ENCODE data around the gene DSEL. TPM values are rescaled to one million over a fixed set of nuclear protein-coding genes. Genes with fewer than 3 reads are reported as not detected.

DSEL gene
- total RNA-seq, 1 donor from 2014 or later: 0.03 TPM

DNA sequence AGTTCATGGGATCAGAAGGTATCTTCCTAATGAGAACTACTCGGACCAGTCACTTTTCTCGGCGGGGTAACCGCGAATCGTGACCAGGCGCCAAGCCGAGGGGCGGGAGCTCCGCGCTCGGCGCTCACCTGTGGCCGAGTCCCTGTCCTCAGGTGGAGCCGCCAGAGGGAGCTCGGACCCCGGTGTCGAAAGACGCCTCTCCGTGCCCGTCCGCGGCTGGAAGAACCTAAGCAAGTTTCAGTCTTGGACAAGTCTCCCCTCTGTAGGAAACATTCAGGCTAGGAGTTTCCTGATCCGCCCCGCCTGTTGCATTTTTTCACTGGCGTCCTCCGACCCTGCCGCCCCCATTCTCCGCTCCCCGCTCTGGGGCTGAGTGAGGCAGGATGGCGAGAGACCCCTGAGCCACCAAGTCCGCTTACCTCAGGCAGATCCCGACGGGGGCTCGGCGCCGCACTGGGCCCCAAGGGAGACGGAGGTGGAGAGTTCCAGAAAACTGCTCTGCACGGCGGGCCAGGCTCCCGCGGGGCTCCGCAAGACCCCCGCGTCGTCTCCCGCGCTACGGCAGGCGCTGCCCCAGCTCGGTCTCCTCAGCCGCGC lies 480 bp downstream of the DSEL start:
- DNase-seq (ENCODE audit: low spot score): peak; percentile 14
- H3K4me1 Mint-ChIP-seq (ENCODE audit: low read depth): peaks cover 17% of the 10 kb centered on the region
- H3K27me3 Mint-ChIP-seq (ENCODE audit: insufficient read depth): peaks cover 49% of the 10 kb centered on the region
- H3K4me3 Mint-ChIP-seq: peak overlapping the region; percentile 81
- no peak overlapping the region for H3K27ac Mint-ChIP-seq
- intact Hi-C loops (cut with micrococcal nuclease): loop anchor here (2.0 to 5.0 kb wide), 2 partner anchors 299 to 1199 kb away; partner anchors contain the start of gene TMX3
- no peaks in the 10 kb centered on the region for H3K36me3 Mint-ChIP-seq (ENCODE audit: low read depth)
- no peaks in the 10 kb centered on the region for H3K9me3 Mint-ChIP-seq

DNA sequence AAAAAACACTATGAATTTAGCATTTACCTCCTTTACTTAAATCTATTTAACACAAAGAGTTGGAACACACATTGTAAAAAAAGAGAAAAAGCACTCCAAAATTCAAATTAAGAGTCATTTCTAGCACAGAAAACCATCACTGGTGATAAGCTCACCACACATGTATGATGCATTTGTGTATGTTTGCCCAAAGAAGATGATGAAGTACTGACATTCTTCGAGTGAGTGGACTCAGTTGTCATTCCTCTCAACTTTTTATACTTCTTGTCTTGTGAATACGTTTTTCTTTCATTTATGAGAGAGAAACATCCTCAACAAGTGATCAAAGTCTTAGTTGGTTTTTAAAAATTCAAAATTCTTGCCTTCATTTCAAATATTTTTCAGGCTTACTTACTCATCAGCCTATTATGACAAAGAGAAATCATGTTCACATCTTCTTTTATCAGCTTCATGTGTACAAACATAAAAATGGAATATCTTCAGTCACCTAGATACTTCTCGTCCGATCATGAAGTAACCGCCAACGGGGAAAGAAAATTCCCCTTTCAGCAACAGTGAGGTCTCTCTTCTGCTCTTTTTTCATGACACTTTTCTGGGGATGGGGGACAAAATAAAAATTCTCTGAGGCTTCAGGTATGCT lies 1.5 kb downstream of the DSEL start:
- Mint-ChIP-seq H3K4me3 (peak overlapping the region; percentile 81), H3K4me1 (ENCODE audit: low read depth) (peaks cover 17% of the 10 kb centered on the region), H3K27me3 (ENCODE audit: insufficient read depth) (peaks cover 49% of the 10 kb centered on the region), H3K9me3 (no peaks in the 10 kb centered on the region), H3K27ac (no peak overlapping the region), H3K36me3 (ENCODE audit: low read depth) (no peaks in the 10 kb centered on the region)
- no peak for DNase-seq (ENCODE audit: low spot score)
- intact Hi-C loops (cut with micrococcal nuclease): loop anchor here (5.0 kb wide), 1 partner anchor 298 kb away; no protein-coding TSS in a partner anchor

DNA sequence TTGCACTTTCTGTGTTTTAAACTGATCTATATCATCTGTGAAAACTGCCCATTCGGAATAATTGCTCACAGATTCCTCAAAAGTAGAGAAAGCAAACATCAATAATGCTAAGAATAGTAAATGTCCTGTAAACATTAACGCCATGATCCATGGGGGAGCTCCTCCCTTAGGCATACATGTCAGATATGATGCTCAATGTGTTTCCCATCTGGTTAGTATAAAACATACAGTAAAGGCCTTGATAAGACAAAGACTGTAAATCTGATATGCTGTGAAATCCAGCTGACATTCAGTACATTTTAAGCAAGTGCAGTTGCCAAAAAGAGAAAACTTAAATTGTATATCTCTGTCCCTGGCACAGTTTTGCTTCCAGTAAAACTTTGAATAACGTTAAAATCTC lies 2.1 kb downstream of the DSEL start:
- Mint-ChIP-seq H3K4me1 (ENCODE audit: low read depth) (peaks cover 17% of the 10 kb centered on the region), H3K4me3 (no peak overlapping the region), H3K27me3 (ENCODE audit: insufficient read depth) (peaks cover 47% of the 10 kb centered on the region), H3K36me3 (ENCODE audit: low read depth) (no peaks in the 10 kb centered on the region), H3K27ac (no peak overlapping the region), H3K9me3 (no peaks in the 10 kb centered on the region)
- intact Hi-C loops (cut with micrococcal nuclease): no loop called here
- DNase-seq (ENCODE audit: low spot score): no peak

DNA sequence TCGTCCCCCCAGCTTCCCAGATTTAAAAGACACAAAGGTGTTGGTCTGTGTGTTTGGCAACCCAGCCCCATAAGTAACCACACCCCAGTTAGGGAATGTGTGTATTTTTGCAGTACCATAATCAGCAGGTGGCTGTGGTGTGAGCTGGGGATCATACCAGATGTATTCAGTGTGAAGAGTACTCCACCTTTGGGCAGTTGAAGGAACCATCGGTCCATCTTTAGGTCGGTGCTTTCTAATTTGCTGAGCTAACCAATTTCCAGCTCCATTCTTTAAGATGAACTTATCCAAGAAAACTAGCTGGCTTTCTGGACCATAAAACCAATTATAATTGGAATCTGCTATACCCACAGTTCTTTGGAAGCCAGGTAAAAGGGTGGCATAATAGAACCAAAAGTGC lies 3.2 kb downstream of the DSEL start:
- Mint-ChIP-seq H3K27ac (no peak overlapping the region), H3K27me3 (ENCODE audit: insufficient read depth) (peaks cover 35% of the 10 kb centered on the region), H3K4me3 (no peak overlapping the region), H3K36me3 (ENCODE audit: low read depth) (no peaks in the 10 kb centered on the region), H3K9me3 (no peaks in the 10 kb centered on the region), H3K4me1 (ENCODE audit: low read depth) (peaks cover 17% of the 10 kb centered on the region)
- intact Hi-C loops (cut with micrococcal nuclease): no loop called here
- DNase-seq (ENCODE audit: low spot score): no peak

DNA sequence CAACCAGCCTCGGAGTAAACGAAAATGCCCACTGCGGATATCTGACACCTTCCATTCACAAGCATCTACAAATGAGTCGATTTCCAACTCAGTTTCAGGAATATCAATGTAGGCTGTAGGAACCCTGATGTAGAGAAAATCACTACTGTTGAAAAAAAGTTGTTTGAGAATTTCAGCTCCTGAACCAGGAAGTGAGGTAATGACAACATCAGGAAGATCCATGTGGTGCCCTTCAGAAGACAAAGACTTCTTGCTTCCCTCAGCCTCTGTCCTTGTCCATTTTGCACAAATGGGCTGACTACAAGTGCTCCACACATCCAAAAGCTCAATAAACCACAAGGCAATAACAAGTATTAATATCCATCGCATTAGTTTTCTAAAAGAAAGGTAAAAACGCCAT lies 4.7 kb downstream of the DSEL start:
- Mint-ChIP-seq H3K27ac (no peak overlapping the region), H3K27me3 (ENCODE audit: insufficient read depth) (peaks cover 27% of the 10 kb centered on the region), H3K9me3 (no peaks in the 10 kb centered on the region), H3K36me3 (ENCODE audit: low read depth) (no peaks in the 10 kb centered on the region), H3K4me3 (no peak overlapping the region), H3K4me1 (ENCODE audit: low read depth) (peaks cover 10% of the 10 kb centered on the region)
- DNase-seq (ENCODE audit: low spot score): no peak
- intact Hi-C loops (cut with micrococcal nuclease): no loop called here

DNA sequence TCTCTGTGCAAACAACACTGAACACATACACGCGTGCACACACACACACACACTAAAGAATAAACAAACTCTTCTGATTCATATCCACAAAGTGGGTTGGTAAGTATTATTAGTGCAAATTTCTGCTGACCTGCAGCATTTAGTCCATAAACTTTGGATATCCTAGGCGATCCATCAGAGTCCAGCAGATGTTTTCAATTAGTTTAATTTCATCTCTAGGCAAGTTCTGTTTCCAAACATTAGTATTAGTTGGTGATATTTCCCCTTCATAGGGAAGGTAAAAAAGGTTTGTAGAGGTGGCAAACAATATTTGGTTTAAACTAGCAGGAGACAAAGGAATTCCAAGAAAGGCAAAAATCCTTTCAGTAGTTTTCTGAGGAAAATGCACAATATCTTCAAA lies 5.7 kb downstream of the DSEL start:
- DNase-seq (ENCODE audit: low spot score): no peak
- H3K4me3 Mint-ChIP-seq: no peak overlapping the region
- no peaks in the 10 kb centered on the region for H3K36me3 Mint-ChIP-seq (ENCODE audit: low read depth)
- peaks cover 23% of the 10 kb centered on the region for H3K27me3 Mint-ChIP-seq (ENCODE audit: insufficient read depth)
- H3K9me3 Mint-ChIP-seq: no peaks in the 10 kb centered on the region
- H3K4me1 Mint-ChIP-seq (ENCODE audit: low read depth): peaks cover 9% of the 10 kb centered on the region
- H3K27ac Mint-ChIP-seq: no peak overlapping the region
- intact Hi-C loops (cut with micrococcal nuclease): no loop called here

DNA sequence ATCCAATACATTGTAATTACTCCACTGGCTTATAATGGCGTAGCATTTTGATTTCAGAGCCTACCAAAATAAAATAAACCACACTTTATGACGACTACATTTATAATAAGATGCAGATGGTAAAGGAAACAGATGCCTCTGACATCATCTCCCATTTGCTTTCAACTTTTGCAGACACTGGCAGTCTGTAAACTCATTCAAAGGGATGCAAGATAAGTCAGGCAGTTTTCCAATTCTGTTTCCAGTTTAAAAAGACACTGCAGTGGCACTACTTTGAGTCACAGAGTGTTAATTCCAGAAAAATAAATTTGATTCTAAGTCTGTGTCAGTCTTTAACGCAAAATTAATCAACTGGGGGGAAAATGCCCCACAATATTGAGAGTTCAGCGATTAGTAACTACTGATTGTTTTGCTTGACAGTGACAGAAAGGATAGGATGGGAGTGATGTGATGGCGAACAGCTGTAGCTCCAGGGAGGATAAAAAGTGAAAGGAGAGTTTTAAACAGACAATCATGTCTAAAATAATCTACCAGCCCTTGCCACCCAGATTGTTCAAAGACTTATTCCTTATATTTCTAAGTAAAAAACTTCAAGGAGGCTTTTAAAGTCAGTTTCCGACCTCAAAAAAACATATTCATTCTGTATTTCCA lies 6.7 kb downstream of the DSEL start:
- intact Hi-C loops (cut with micrococcal nuclease): no loop called here
- no peaks in the 10 kb centered on the region for H3K4me1 Mint-ChIP-seq (ENCODE audit: low read depth)
- H3K27ac Mint-ChIP-seq: no peak overlapping the region
- H3K4me3 Mint-ChIP-seq: no peak overlapping the region
- no peaks in the 10 kb centered on the region for H3K36me3 Mint-ChIP-seq (ENCODE audit: low read depth)
- peaks cover 14% of the 10 kb centered on the region for H3K27me3 Mint-ChIP-seq (ENCODE audit: insufficient read depth)
- no peak for DNase-seq (ENCODE audit: low spot score)
- H3K9me3 Mint-ChIP-seq: no peaks in the 10 kb centered on the region

DNA sequence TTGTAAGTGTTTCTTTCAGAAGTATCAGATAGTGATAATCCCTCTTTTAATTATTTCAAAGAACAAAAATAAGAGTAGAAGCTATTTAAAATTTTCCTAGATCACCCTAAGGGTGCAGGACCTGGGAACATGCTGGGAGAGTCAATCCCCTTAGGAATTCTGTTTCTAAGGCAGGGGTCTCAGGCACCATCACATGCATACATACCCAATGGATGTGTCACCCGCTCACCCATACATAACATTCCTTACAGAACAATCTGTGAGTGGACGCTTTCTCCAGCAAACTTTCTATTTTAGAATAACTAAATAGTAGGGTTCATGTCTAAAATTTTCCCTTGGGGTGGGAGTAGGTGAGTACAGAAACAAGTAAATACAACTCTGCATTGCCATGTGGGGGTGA lies 8.4 kb downstream of the DSEL start:
- Mint-ChIP-seq H3K4me1 (ENCODE audit: low read depth) (no peaks in the 10 kb centered on the region), H3K27me3 (ENCODE audit: insufficient read depth) (peaks cover 10% of the 10 kb centered on the region), H3K9me3 (no peaks in the 10 kb centered on the region), H3K4me3 (no peak overlapping the region), H3K36me3 (ENCODE audit: low read depth) (no peaks in the 10 kb centered on the region), H3K27ac (no peak overlapping the region)
- DNase-seq (ENCODE audit: low spot score): no peak
- intact Hi-C loops (cut with micrococcal nuclease): no loop called here

DNA sequence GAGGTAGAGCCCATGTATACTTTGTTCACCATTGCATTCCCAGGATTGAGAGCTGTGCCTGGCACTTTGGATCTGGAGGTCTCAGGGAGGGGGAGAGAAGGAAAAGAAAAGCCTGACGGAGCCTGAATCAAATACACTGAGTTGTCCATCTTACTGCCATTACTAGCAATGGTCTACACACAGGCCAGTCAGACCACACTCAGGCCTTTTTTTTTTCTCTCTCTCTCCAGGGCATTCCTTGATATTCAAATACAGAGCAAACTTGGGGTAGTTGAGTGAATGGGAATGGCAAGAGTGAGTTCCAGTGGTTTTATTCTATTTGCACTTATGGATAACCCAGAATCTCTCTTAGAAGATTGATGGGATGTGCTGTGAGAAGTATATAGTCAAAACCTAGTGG lies 11.8 kb downstream of the DSEL start:
- H3K4me3 Mint-ChIP-seq: no peak overlapping the region
- no peaks in the 10 kb centered on the region for H3K36me3 Mint-ChIP-seq (ENCODE audit: low read depth)
- no peak for DNase-seq (ENCODE audit: low spot score)
- peaks cover 6% of the 10 kb centered on the region for H3K27me3 Mint-ChIP-seq (ENCODE audit: insufficient read depth)
- intact Hi-C loops (cut with micrococcal nuclease): no loop called here
- no peaks in the 10 kb centered on the region for H3K4me1 Mint-ChIP-seq (ENCODE audit: low read depth)
- no peaks in the 10 kb centered on the region for H3K9me3 Mint-ChIP-seq
- H3K27ac Mint-ChIP-seq: no peak overlapping the region

DNA sequence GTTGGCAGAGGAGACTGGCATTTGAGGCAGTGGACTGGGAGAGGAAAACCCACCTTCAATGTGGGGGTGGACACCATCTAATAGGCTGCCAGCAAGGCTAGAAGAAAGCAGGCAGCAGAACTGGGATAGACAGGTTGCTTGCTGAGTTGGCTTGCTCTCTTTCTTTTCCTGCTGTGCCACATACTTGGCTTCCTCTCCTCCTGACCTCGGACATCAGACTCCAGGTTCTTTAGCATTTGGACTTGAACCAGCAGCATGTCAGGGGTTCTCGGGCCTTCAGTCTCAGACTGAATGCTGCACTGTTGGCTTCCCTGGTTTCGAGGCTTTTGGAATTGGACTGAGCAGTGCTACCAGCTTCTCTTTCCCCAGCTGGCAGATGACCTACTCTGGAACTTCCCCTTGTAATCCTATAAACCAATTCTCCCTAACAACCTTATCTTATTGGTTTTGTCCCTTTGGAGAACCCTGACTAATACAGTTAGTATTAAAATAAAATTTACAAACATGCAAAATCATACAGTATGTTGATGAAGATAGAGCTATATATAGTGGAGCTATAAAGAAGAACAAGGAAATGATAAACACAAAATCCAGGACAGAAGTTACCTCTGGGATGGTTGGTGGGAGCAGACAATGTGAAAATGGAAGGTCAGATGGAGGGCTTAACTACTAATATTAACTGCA lies 15.9 kb downstream of the DSEL start:
- DNase-seq (ENCODE audit: low spot score): no peak
- intact Hi-C loops (cut with micrococcal nuclease): no loop called here
- Mint-ChIP-seq H3K4me3 (no peak overlapping the region), H3K27ac (no peak overlapping the region), H3K9me3 (no peaks in the 10 kb centered on the region), H3K4me1 (ENCODE audit: low read depth) (no peaks in the 10 kb centered on the region), H3K36me3 (ENCODE audit: low read depth) (no peaks in the 10 kb centered on the region), H3K27me3 (ENCODE audit: insufficient read depth) (peaks cover 6% of the 10 kb centered on the region)

DNA sequence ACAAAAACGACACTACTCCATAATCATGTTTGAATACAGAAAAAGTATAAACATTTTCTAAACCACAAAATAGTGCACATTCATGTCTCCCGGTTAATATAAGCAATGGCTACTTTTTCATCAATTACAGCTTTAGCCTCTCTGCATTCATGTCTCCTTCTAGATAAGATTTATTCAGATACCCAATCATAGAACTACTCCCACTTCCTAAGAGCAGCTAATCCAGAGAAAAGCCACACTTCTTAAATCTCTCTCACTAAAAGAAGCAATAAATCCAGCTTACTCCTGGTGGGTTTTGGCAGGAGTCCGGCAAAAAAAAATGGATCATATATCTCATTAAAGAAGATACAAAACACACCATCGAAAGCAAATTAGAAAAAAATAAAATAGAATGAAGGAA lies 20.1 kb downstream of the DSEL start:
- intact Hi-C loops (cut with micrococcal nuclease): no loop called here
- H3K27me3 Mint-ChIP-seq (ENCODE audit: insufficient read depth): peaks cover 4% of the 10 kb centered on the region
- DNase-seq (ENCODE audit: low spot score): no peak
- H3K36me3 Mint-ChIP-seq (ENCODE audit: low read depth): no peaks in the 10 kb centered on the region
- H3K27ac Mint-ChIP-seq: no peak overlapping the region
- H3K4me3 Mint-ChIP-seq: no peak overlapping the region
- H3K4me1 Mint-ChIP-seq (ENCODE audit: low read depth): no peaks in the 10 kb centered on the region
- no peaks in the 10 kb centered on the region for H3K9me3 Mint-ChIP-seq

DNA sequence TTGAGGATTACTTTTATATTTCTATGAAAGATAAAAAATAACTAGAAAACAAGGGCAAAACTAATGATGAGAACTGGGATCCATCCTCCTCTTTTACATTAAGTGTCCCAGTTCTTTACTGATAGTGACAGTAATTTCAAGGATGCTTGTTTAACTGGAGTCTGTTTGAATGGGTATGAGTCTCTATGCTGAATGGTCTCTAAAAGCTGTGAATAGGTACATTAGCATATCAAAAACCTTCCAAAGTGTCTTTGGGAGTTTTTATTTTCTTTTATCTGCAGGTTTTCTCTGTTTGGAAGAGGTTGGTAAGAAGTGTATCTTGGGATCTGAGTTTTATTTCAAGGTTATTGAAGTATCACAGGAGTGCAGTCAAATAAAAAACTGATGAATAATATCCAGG lies 30.0 kb downstream of the DSEL start:
- H3K4me1 Mint-ChIP-seq (ENCODE audit: low read depth): no peaks in the 10 kb centered on the region
- no peak overlapping the region for H3K4me3 Mint-ChIP-seq
- peaks cover 3% of the 10 kb centered on the region for H3K27me3 Mint-ChIP-seq (ENCODE audit: insufficient read depth)
- no peak for DNase-seq (ENCODE audit: low spot score)
- intact Hi-C loops (cut with micrococcal nuclease): no loop called here
- no peaks in the 10 kb centered on the region for H3K9me3 Mint-ChIP-seq
- no peaks in the 10 kb centered on the region for H3K36me3 Mint-ChIP-seq (ENCODE audit: low read depth)
- no peak overlapping the region for H3K27ac Mint-ChIP-seq

DNA sequence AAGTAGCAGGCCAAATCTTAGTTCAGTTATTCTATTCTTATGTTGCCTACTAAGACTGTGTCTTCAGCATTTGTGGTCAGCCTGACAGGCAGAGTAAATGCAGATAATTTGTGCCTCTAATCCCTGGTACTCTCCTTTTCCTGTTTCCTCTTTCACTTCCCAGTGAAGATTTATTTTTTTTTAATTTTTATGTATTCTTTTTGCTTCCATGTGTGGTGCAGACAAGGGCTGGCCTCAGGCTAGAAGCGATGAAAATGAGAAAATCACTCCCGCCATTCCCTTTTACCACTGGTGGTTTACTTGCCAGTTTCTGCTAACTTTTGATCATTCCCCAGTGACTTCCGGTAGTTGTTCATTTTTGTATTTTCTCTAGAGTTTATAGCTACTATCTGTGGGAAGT lies 30.9 kb downstream of the DSEL start:
- no peak overlapping the region for H3K27ac Mint-ChIP-seq
- no peaks in the 10 kb centered on the region for H3K9me3 Mint-ChIP-seq
- H3K36me3 Mint-ChIP-seq (ENCODE audit: low read depth): no peaks in the 10 kb centered on the region
- intact Hi-C loops (cut with micrococcal nuclease): no loop called here
- peaks cover 3% of the 10 kb centered on the region for H3K27me3 Mint-ChIP-seq (ENCODE audit: insufficient read depth)
- no peaks in the 10 kb centered on the region for H3K4me1 Mint-ChIP-seq (ENCODE audit: low read depth)
- no peak overlapping the region for H3K4me3 Mint-ChIP-seq
- DNase-seq (ENCODE audit: low spot score): no peak

All from activated T-helper 1 cell treated with anti-CD3 and anti-CD28 coated beads, Interleukin-12 subunit alpha, Interleukin-12 subunit beta, Interleukin-2, Interleukin-4 antibody, amounts not matched to agents 30 ng/mL and 10 ng/mL and 1 ng/mL, durations not matched to agents 14 hours and 24 hours and 36 hours (primary cell).